OCI-LY7 (cell line): ENCODE data around the gene ZFR. TPM values are rescaled to one million over a fixed set of nuclear protein-coding genes. Genes with fewer than 3 reads are reported as not detected.

ENCODE experiments used
- BruUV-seq: library from RNA; stranded (reverse); fragments of 400-500 nt; replicated peaks from 2 replicates; lab custom pipeline; 2021; lab: Mats Ljungman, UMichigan
- CTCF ChIA-PET: fragments of 300-600 bp; sonication (Branson Sonifier 250); formaldehyde crosslinking; loops from one replicate; lab custom pipeline; 2022; ENCODE audit warnings: antibody characterized with exemption; ENCODE audit not compliant: unreplicated experiment; lab: Charles Lee
- POLR2A ChIA-PET: fragments of 300-600 bp; sonication (Branson Sonifier 250); formaldehyde crosslinking; loops from one replicate; lab custom pipeline; 2022; ENCODE audit warnings: antibody characterized with exemption; lab: Charles Lee
- DNase-seq: peaks from one replicate; pipeline ENCODE4 v3.0.0-alpha.2; 2015; ENCODE audit warnings: low spot score
- H2AFZ ChIP-seq: fragments of 200-600 bp; sonication (generic), shearing (Covaris generic); 2 replicates; pipeline ENCODE4 v1.6.1; 2014; ENCODE audit warnings: mild to moderate bottlenecking, antibody characterized with exemption, low read length, moderate library complexity
- H3K27ac ChIP-seq: fragments of 200-600 bp; sonication (generic); 2 replicates; pipeline ENCODE4 v1.5.1; 2014; ENCODE audit warnings: mixed run types, low read depth, mild to moderate bottlenecking, moderate library complexity, low read length, inconsistent platforms; ENCODE audit not compliant: poor library complexity, severe bottlenecking
- H3K36me3 ChIP-seq: fragments of 200-600 bp; sonication (generic); 2 replicates; pipeline ENCODE4 v1.6.1; 2014; ENCODE audit warnings: mild to moderate bottlenecking, antibody characterized with exemption, low read length, moderate library complexity, mixed read lengths; ENCODE audit not compliant: insufficient read depth
- H3K4me1 ChIP-seq: fragments of 200-600 bp; sonication (generic); 2 replicates; pipeline ENCODE4 v1.5.1; 2014; ENCODE audit warnings: mild to moderate bottlenecking, low read length; ENCODE audit not compliant: insufficient read depth, poor library complexity, severe bottlenecking
- H3K4me2 ChIP-seq: fragments of 200-600 bp; sonication (generic); 2 replicates; pipeline ENCODE4 v1.6.1; 2014; ENCODE audit warnings: mild to moderate bottlenecking, low read length
- H3K4me3 ChIP-seq: fragments of 200-600 bp; sonication (generic); 2 replicates; pipeline ENCODE4 v1.5.1; 2014; ENCODE audit warnings: mild to moderate bottlenecking, low read depth, low read length; ENCODE audit not compliant: poor library complexity, severe bottlenecking
- H3K79me2 ChIP-seq: fragments of 200-600 bp; sonication (generic); 2 replicates; pipeline ENCODE4 v1.6.1; 2016; ENCODE audit warnings: low read depth, mild to moderate bottlenecking, low read length, moderate library complexity, mixed read lengths; ENCODE audit not compliant: insufficient read depth
- H3K9me2 ChIP-seq: fragments of 200-600 bp; sonication (generic); 2 replicates; pipeline ENCODE4 v1.6.1; 2016; ENCODE audit warnings: mild to moderate bottlenecking, low read length, mixed read lengths; ENCODE audit not compliant: insufficient read depth
- H3K9me3 ChIP-seq: fragments of 200-600 bp; sonication (generic); 2 replicates; pipeline ENCODE4 v1.6.1; 2014; ENCODE audit warnings: mild to moderate bottlenecking, mixed run types, low read length, mixed read lengths
- H4K20me1 ChIP-seq: fragments of 200-600 bp; sonication (generic); 2 replicates; pipeline ENCODE4 v1.6.1; 2014; ENCODE audit warnings: mild to moderate bottlenecking, antibody characterized with exemption, low read length, moderate library complexity, mixed read lengths; ENCODE audit not compliant: insufficient read depth
- EZH2phosphoT487 ChIP-seq: fragments of 200-600 bp; sonication (generic); IDR thresholded peaks from 2 replicates; pipeline ENCODE4 v1.6.1; 2018; ENCODE audit warnings: low read depth, borderline replicate concordance, mild to moderate bottlenecking, mixed run types, antibody characterized with exemption, low read length, moderate library complexity, mixed read lengths
- intact Hi-C: fragments of 100-400 bp; cut with micrococcal nuclease; formaldehyde crosslinking; loops from one replicate; pipeline ENCODE4 v1.10.0; 2022; ENCODE audit not compliant: unreplicated experiment
- total RNA-seq, 2 experiments: library from RNA; depleted of rRNA in 1 of 2; stranded (reverse); fragments of >200 nt in 1 of 2; shearing (Covaris generic) in 1 of 2; gene quantifications; 2 replicates each; pipeline ENCODE4 v1.2.3, GENCODE V29; 2014 to 2022
- TF ChIP-seq, protein P1 (sequence below): fragments of 200-600 bp; sonication (generic); conservative IDR thresholded peaks from 2 replicates; pipeline ENCODE4 v1.5.1; 2014; ENCODE audit warnings: mild to moderate bottlenecking, antibody characterized with exemption, low read length, moderate library complexity, mixed read lengths

The ZFR gene
- total RNA-seq, 2 experiments from 2014 or later, result 54.8 to 63.4 TPM

DNA sequence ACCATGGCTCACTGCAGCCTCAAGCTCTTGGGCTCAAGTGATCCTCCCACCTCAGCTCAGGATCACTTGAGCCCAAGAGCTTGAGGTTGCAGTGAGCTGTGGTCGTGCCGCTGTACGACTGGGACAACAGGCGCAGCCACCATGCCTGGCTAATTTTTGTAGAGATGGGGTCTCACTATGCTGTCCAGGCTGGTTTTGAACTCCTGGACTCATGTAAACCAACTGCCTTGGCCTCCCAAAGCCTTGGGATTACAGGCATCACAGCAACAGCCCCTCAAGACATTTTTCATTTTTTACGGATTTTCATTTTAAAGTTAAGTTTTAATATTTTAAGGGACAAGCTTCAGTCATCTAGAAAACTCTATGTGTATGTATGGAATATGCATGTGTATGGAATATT, 78.9 kb downstream of the ZFR start:
- Histone ChIP-seq H4K20me1 (no peaks in the 10 kb centered on the region), H2AFZ (no peak overlapping the region), H3K9me3 (no peaks in the 10 kb centered on the region), H3K4me1 (no peaks in the 10 kb centered on the region), H3K36me3 (peaks cover 71% of the 10 kb centered on the region), H3K9me2 (no peaks in the 10 kb centered on the region), H3K27ac (no peak overlapping the region), H3K4me3 (no peak overlapping the region), H3K4me2 (no peak overlapping the region), H3K79me2 (no peaks in the 10 kb centered on the region)
- intact Hi-C loops, result no loop called here
- BruUV-seq, result no TSS peak
- POLR2A ChIA-PET, result interaction anchor here (0.8 to 1.3 kb wide), 3 partner anchors 18 to 95 kb away, joined by 3 to 5 read pairs (median 3); no protein-coding TSS in a partner anchor
- no peak for DNase-seq
- CTCF ChIA-PET, result no interaction called here
- TF ChIP-seq EZH2phosphoT487, result no peak
- TF ChIP-seq, protein P1, sequence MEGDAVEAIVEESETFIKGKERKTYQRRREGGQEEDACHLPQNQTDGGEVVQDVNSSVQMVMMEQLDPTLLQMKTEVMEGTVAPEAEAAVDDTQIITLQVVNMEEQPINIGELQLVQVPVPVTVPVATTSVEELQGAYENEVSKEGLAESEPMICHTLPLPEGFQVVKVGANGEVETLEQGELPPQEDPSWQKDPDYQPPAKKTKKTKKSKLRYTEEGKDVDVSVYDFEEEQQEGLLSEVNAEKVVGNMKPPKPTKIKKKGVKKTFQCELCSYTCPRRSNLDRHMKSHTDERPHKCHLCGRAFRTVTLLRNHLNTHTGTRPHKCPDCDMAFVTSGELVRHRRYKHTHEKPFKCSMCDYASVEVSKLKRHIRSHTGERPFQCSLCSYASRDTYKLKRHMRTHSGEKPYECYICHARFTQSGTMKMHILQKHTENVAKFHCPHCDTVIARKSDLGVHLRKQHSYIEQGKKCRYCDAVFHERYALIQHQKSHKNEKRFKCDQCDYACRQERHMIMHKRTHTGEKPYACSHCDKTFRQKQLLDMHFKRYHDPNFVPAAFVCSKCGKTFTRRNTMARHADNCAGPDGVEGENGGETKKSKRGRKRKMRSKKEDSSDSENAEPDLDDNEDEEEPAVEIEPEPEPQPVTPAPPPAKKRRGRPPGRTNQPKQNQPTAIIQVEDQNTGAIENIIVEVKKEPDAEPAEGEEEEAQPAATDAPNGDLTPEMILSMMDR, result no peak

DNA sequence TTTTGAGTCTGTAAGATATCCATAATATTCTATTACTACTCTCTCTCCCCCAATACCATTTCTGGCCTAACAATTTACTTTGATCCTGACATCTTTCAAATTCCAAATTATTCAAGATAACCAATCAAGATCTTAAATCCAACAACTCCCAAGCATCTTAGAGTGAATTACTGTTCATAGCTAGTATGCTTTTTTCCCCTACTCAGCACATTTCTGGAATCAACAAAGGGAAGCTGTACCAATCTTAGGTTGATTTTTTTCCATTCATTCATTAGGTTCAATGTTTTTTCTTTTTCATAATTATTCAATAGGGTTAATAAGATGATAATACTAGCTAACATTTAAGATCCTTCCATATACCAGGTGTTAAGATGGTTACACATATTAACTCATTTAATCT, 81.5 kb downstream of the ZFR start:
- intact Hi-C loops, result no loop called here
- no TSS peak for BruUV-seq
- CTCF ChIA-PET, result no interaction called here

DNA sequence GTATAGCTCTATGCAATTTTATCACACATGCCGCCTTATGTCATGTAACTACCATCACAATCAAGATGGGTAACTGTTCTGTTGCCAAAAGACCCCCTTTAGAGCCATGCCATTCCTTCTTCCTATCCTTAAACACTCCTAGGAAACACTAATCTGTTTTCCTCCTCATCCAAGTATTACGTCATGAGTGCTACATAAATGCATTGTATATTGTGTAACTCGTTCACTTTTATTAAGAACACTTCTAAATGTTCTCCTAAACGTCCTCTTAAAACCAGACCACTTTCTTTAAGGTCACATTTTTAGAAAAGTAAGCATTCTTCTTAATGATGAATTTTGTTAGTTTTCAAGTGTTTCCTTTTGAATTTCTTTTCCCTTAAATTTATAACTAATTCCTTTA, 82.0 kb downstream of the ZFR start:
- H3K36me3 ChIP-seq, result peaks cover 79% of the 10 kb centered on the region
- H3K9me3 ChIP-seq, result no peaks in the 10 kb centered on the region
- TF ChIP-seq, protein P1, result no peak
- no peak for TF ChIP-seq EZH2phosphoT487
- no peak overlapping the region for H2AFZ ChIP-seq
- H3K4me3 ChIP-seq, result no peak overlapping the region
- H3K27ac ChIP-seq, result no peak overlapping the region
- POLR2A ChIA-PET, result interaction anchor here (0.5 to 1.0 kb wide), 3 partner anchors 17 to 91 kb away, joined by 3 to 7 read pairs (median 3); no protein-coding TSS in a partner anchor
- H3K4me2 ChIP-seq, result no peak overlapping the region
- H3K4me1 ChIP-seq, result no peaks in the 10 kb centered on the region
- intact Hi-C loops, result no loop called here
- no peaks in the 10 kb centered on the region for H3K79me2 ChIP-seq
- BruUV-seq, result no TSS peak
- no peak for DNase-seq
- H4K20me1 ChIP-seq, result no peaks in the 10 kb centered on the region
- H3K9me2 ChIP-seq, result no peaks in the 10 kb centered on the region
- CTCF ChIA-PET, result no interaction called here

More for the DNA sequence above, 81.5 kb downstream of the ZFR start:
- Histone ChIP-seq H2AFZ (no peak overlapping the region), H3K4me2 (no peak overlapping the region), H3K4me1 (no peaks in the 10 kb centered on the region), H3K9me3 (no peaks in the 10 kb centered on the region), H4K20me1 (no peaks in the 10 kb centered on the region), H3K4me3 (no peak overlapping the region), H3K9me2 (no peaks in the 10 kb centered on the region), H3K27ac (no peak overlapping the region), H3K79me2 (no peaks in the 10 kb centered on the region), H3K36me3 (peaks cover 74% of the 10 kb centered on the region)
- TF ChIP-seq, protein P1, result no peak
- TF ChIP-seq EZH2phosphoT487, result no peak
- no peak for DNase-seq
- POLR2A ChIA-PET, result interaction anchor here (0.6 to 1.0 kb wide), 3 partner anchors 16 to 198 kb away, joined by 3 to 7 read pairs (median 4); no protein-coding TSS in a partner anchor
